HepG2 (cell line): ENCODE measurements around the gene CAPN11. TPM values are rescaled to one million over a fixed set of nuclear protein-coding genes. Genes with fewer than 3 reads are reported as not detected.

Experiments
- ATAC-seq: fragments of 200-7000 bp; cut with Tn5 transposase; 3 replicates; pipeline ENCODE4 v1.9.1; 2020; ENCODE audit warnings: mild to moderate bottlenecking, moderate library complexity
- BruUV-seq: library from RNA; stranded (reverse); fragments of 400-500 nt; replicated peaks from 2 replicates; lab custom pipeline; 2021; lab: Mats Ljungman, UMichigan
- CTCF ChIA-PET: fragments of 300-600 bp; formaldehyde crosslinking; extraction: SDS; loops from one replicate; lab custom pipeline; 2021; ENCODE audit warnings: low total read pairs, inconsistent platforms, low intra/inter-chr PET ratio; lab: Yijun Ruan, JAX
- POLR2A ChIA-PET: fragments of 350-600 bp; sonication (Branson Sonifier 250); formaldehyde crosslinking; loops from one replicate; lab custom pipeline; 2020; ENCODE audit warnings: antibody characterized with exemption, inconsistent platforms; lab: Yijun Ruan, JAX
- DNase-seq: peaks from one replicate; pipeline ENCODE4 v3.0.0-alpha.2; 2015; ENCODE audit warnings: low spot score
- FAIRE-seq: peaks from 3 replicates; lab custom pipeline; 2011; peaks lifted over from hg19 to GRCh38; lab: Jason Lieb, UNC
- H2AFZ ChIP-seq: one replicate; pipeline ENCODE4 v1.6.1; 2011; ENCODE audit warnings: low read length, inconsistent platforms
- H3K27ac ChIP-seq: fragments of 300-600 bp; 3 replicates; pipeline ENCODE4 v1.8.0; 2011; ENCODE audit warnings: mixed run types, mild to moderate bottlenecking, mixed read lengths, low read length, inconsistent platforms; ENCODE audit not compliant: insufficient read depth; ENCODE audit errors: extremely low read length
- H3K27me3 ChIP-seq, 2 experiments: fragments of 200-600 bp in 1 of 2; 2 replicates in 1 of 2; 3 replicates in 1 of 2; pipeline versions ENCODE4 v1.6.0 to v1.8.0; 2011; ENCODE audit warnings: low read length in 2 of 2, mild to moderate bottlenecking in 2 of 2, moderate library complexity in 2 of 2, inconsistent platforms in 1 of 2; ENCODE audit not compliant: insufficient read depth in 2 of 2, control insufficient read depth in 1 of 2
- H3K36me3 ChIP-seq, 2 experiments: fragments of 200-600 bp in 1 of 2; replicated peaks in 1 of 2; 2 replicates in 1 of 2; 3 replicates in 1 of 2; pipeline versions ENCODE4 v1.5.1 to v1.8.0; 2011; ENCODE audit warnings: low read length in 2 of 2, inconsistent platforms in 1 of 2; ENCODE audit not compliant: insufficient read depth in 2 of 2, control insufficient read depth in 1 of 2
- H3K4me1 ChIP-seq: 2 replicates; pipeline ENCODE4 v1.5.1; 2012; ENCODE audit warnings: low read length, inconsistent platforms; ENCODE audit not compliant: insufficient read depth
- H3K4me2 ChIP-seq: 2 replicates; pipeline ENCODE4 v1.6.0; 2011; ENCODE audit warnings: low read depth, low read length, inconsistent platforms
- H3K4me3 ChIP-seq, 3 experiments: fragments of 200-600 bp in 1 of 3; sonication (generic), shearing (Covaris generic) in 1 of 3; replicated peaks in 1 of 3; 2 replicates each; pipeline ENCODE4 v1.5.1; 2011 to 2016; ENCODE audit warnings: low read length in 3 of 3, inconsistent platforms in 2 of 3, low read depth in 2 of 3, mild to moderate bottlenecking in 2 of 3, control low read depth in 1 of 3, mixed read lengths in 1 of 3; ENCODE audit not compliant: insufficient read depth in 1 of 3
- H3K79me2 ChIP-seq: one replicate; pipeline ENCODE4 v1.6.1; 2011; ENCODE audit warnings: low read length, inconsistent platforms; ENCODE audit not compliant: insufficient read depth
- H3K9ac ChIP-seq: 2 replicates; pipeline ENCODE4 v1.6.0; 2011; ENCODE audit warnings: mild to moderate bottlenecking, low read depth, low read length, inconsistent platforms; ENCODE audit not compliant: insufficient read depth
- H3K9me3 ChIP-seq: 2 replicates; pipeline ENCODE4 v1.5.1; 2012; ENCODE audit warnings: mild to moderate bottlenecking, low read length
- H4K20me1 ChIP-seq: 2 replicates; pipeline ENCODE4 v1.6.0; 2011; ENCODE audit warnings: inconsistent platforms, mild to moderate bottlenecking, low read length, moderate library complexity; ENCODE audit not compliant: insufficient read depth
- EHMT2 ChIP-seq: fragments of 200-600 bp; sonication (generic); IDR thresholded peaks from 2 replicates; pipeline ENCODE4 v1.7.0; 2017; ENCODE audit warnings: antibody characterized with exemption, low read depth, low read length, borderline replicate concordance
- HDAC6 ChIP-seq: fragments of 200-600 bp; sonication (generic); IDR thresholded peaks from 2 replicates; pipeline ENCODE4 v1.7.0; 2017; ENCODE audit warnings: mild to moderate bottlenecking, antibody characterized with exemption, low read length, low read depth
- KLF12 ChIP-seq: sonication (generic); formaldehyde crosslinking; IDR thresholded peaks from 2 replicates; pipeline ENCODE4 v1.4.0; 2020; ENCODE audit warnings: missing genetic modification reagents, borderline replicate concordance
- MAX ChIP-seq: IDR thresholded peaks from 2 replicates; pipeline ENCODE4 v1.6.1; 2012; ENCODE audit warnings: inconsistent platforms
- MEIS1 ChIP-seq: sonication (generic); formaldehyde crosslinking; IDR thresholded peaks from 2 replicates; pipeline ENCODE4 v1.9.0; 2021; ENCODE audit warnings: mild to moderate bottlenecking, missing genetic modification reagents, moderate library complexity, borderline replicate concordance
- PHF21A ChIP-seq: sonication (generic); formaldehyde crosslinking; IDR thresholded peaks from 2 replicates; pipeline ENCODE4 v1.5.0; 2020; ENCODE audit warnings: mild to moderate bottlenecking, missing genetic modification reagents
- REPIN1 ChIP-seq: sonication (generic); formaldehyde crosslinking; IDR thresholded peaks from 2 replicates; pipeline ENCODE4 v1.8.0; 2022; ENCODE audit warnings: missing genetic modification reagents, low read depth, mild to moderate bottlenecking, borderline replicate concordance
- SNRNP70 ChIP-seq: fragments of 200-400 bp; formaldehyde crosslinking; IDR thresholded peaks from 2 replicates; pipeline ENCODE4 v1.6.1; 2017; ENCODE audit warnings: mild to moderate bottlenecking, low read depth, low read length, moderate library complexity
- WGBS: methylation state at CpG from one replicate; pipeline ENCODE4 v1.1.6; 2017; ENCODE audit warnings: low lambda C conversion rate; 5-methylcytosine and 5-hydroxymethylcytosine counted together
- in situ Hi-C: cut with HindIII; loops from 2 replicates; pipeline ENCODE4 v1.10.0; 2017; ENCODE audit warnings: low pct_unique_long_range_greater_than_20kb; ENCODE audit not compliant: extremely low pct_ligation_motif_present
- intact Hi-C: fragments of 100-400 bp; cut with micrococcal nuclease; formaldehyde crosslinking; loops from one replicate; pipeline ENCODE4 v1.10.0; 2022; ENCODE audit not compliant: unreplicated experiment
- polyA plus RNA-seq, 8 experiments: library from polyadenylated mRNA; depleted of rRNA in 3 of 8; stranded (reverse) in 7 of 8; unstranded in 1 of 8; fragments of >200 nt; fragmentation: Illumina TruSeq in 4 of 8; extraction: Trizol in 4 of 8; gene quantifications; 2 replicates each; pipeline versions ENCODE4 v1.2.1 to v1.2.3, GENCODE V29; 2011 to 2016; ENCODE audit warnings: low read depth in 4 of 8, missing spikeins in 1 of 8, mixed read lengths in 1 of 8; ENCODE audit not compliant: insufficient read depth in 1 of 8
- total RNA-seq, 5 experiments: library from RNA; depleted of rRNA; stranded (reverse); fragments of >200 nt; fragmentation: Illumina TruSeq; extraction: Trizol; gene quantifications; 2 replicates each; pipeline ENCODE4 v1.2.3, GENCODE V29; 2016; ENCODE audit warnings: low read depth in 1 of 5

The CAPN11 gene
- total and polyA plus RNA-seq, 2 of the 13 experiments (the other 11 are each of a cell fraction or from before 2014, with no cell fraction given) = 0.07 to 0.11 TPM

- ChIA-PET POLR2A (no interaction called here), CTCF (no interaction called here)
- no TSS peak for BruUV-seq
- WGBS = 93% methylated on average over 6 of the region's 9 CpGs
- H4K20me1 ChIP-seq = no peaks in the 10 kb centered on the region
- ATAC-seq (no peak), DNase-seq (no peak), FAIRE-seq (no peak)
- no peaks in the 10 kb centered on the region for H3K27me3 ChIP-seq
- in situ Hi-C loops = no loop called here
- peaks cover 20% of the 10 kb centered on the region for H3K4me1 ChIP-seq
- no peak overlapping the region for H3K4me2 ChIP-seq
- intact Hi-C loops = no loop called here
- no peaks in the 10 kb centered on the region for H3K79me2 ChIP-seq
- TF ChIP-seq MEIS1 (CRISPR knock-in tag) (no peak), SNRNP70 (no peak), MAX (no peak), KLF12 (CRISPR knock-in tag) (no peak), EHMT2 (no peak), HDAC6 (no peak), REPIN1 (no peak), PHF21A (CRISPR knock-in tag) (no peak)
- H3K4me3 ChIP-seq = no peak overlapping the region
- H3K36me3 ChIP-seq = peaks cover 31 to 61% of the 10 kb centered on the region in 2 experiments
- H3K9me3 ChIP-seq = no peaks in the 10 kb centered on the region
- H2AFZ ChIP-seq = no peak overlapping the region
- no peak overlapping the region for H3K9ac ChIP-seq
- H3K27ac ChIP-seq = no peak overlapping the region
Measured at GRCh38 chr6:44148306-44148705, 10.3 kb upstream of the CAPN11 start.
